ENCODE results near the gene AGAP2. TPM values are rescaled to one million over a fixed set of nuclear protein-coding genes. Genes with fewer than 3 reads are reported as not detected.
A peak's percentile ranks its signal among the peaks of the same experiment; 100 is the strongest.

AGAP2 gene
- total RNA-seq, 4 donors from 2014 or later: 1.1 to 5.7 (median 2.5) TPM

GRCh38 chr12:57743769-57744168 lies 5.2 kb upstream of the AGAP2 start:
- H3K27me3 ChIP-seq: peaks cover 0 to 25% of the 10 kb centered on the region in 2 donors
- H3K4me3 ChIP-seq: peak overlapping the region in 1 of 4 donors; percentile 59
- no peak overlapping the region for H3K27ac ChIP-seq
- DNase-seq (ENCODE audit: low spot score in 2 of 2): no peak
- H3K9me3 ChIP-seq: no peaks in the 10 kb centered on the region
- peaks cover 0 to 27% (median under 1%) of the 10 kb centered on the region in 3 donors for H3K36me3 ChIP-seq
- H3K4me1 ChIP-seq: peaks cover 0 to 32% (median 10%) of the 10 kb centered on the region in 4 donors
- 88 to 92% methylated on average over 2 of the region's 2 CpGs for WGBS, 2 donors
- TF ChIP-seq CTCF (IDR thresholded peaks at IDR 0.05) (no peak), EP300 (IDR thresholded peaks at IDR 0.05) (no peak), POLR2A (IDR thresholded peaks at IDR 0.05) (no peak)

GRCh38 chr12:57741844-57742738 lies 3.5 kb upstream of the AGAP2 start:
- TF ChIP-seq CTCF (IDR thresholded peaks at IDR 0.05) (peak in 1 of 5 experiments; percentile 19), POLR2A (IDR thresholded peaks at IDR 0.05) (no peak), EP300 (IDR thresholded peaks at IDR 0.05) (no peak)
- H3K27me3 ChIP-seq: peaks cover 0 to 42% of the 10 kb centered on the region in 2 donors
- DNase-seq (ENCODE audit: low spot score in 2 of 2): no peak
- no peaks in the 10 kb centered on the region for H3K9me3 ChIP-seq
- peaks cover 0 to 49% (median 25%) of the 10 kb centered on the region in 4 donors for H3K4me1 ChIP-seq
- peak overlapping the region in 2 of 4 donors; percentile 33 to 37 for H3K4me3 ChIP-seq
- H3K27ac ChIP-seq: no peak overlapping the region
- H3K36me3 ChIP-seq: peaks cover 0 to 11% (median 0%) of the 10 kb centered on the region in 3 donors
- WGBS, 2 donors: 55 to 56% methylated on average over 14 of the region's 14 CpGs

GRCh38 chr12:57741413-57741789 lies 2.9 kb upstream of the AGAP2 start:
- WGBS, 2 donors: 47 to 50% methylated on average over 1 of the region's 1 CpG
- H3K4me1 ChIP-seq: peaks cover 0 to 52% (median 30%) of the 10 kb centered on the region in 4 donors
- no peaks in the 10 kb centered on the region for H3K9me3 ChIP-seq
- H3K4me3 ChIP-seq: peak overlapping the region in 2 of 4 donors; percentile 33 to 37
- no peak for DNase-seq (ENCODE audit: low spot score in 2 of 2)
- H3K27me3 ChIP-seq: peaks cover 2 to 49% of the 10 kb centered on the region in 2 donors
- no peak for TF ChIP-seq EP300 (IDR thresholded peaks at IDR 0.05)
- no peak for TF ChIP-seq CTCF (IDR thresholded peaks at IDR 0.05)
- no peak for TF ChIP-seq POLR2A (IDR thresholded peaks at IDR 0.05)
- H3K27ac ChIP-seq: no peak overlapping the region
- peaks cover 0 to 4% (median 0%) of the 10 kb centered on the region in 3 donors for H3K36me3 ChIP-seq

GRCh38 chr12:57740656-57741412 lies 2.3 kb upstream of the AGAP2 start:
- Histone ChIP-seq H3K36me3 (no peaks in the 10 kb centered on the region), H3K4me3 (no peak overlapping the region), H3K27me3 (peaks cover 4 to 55% of the 10 kb centered on the region in 2 donors), H3K27ac (no peak overlapping the region), H3K9me3 (no peaks in the 10 kb centered on the region), H3K4me1 (peaks cover 0 to 52% (median 34%) of the 10 kb centered on the region in 4 donors)
- no peak for TF ChIP-seq CTCF (IDR thresholded peaks at IDR 0.05)
- TF ChIP-seq POLR2A (IDR thresholded peaks at IDR 0.05): no peak
- no peak for TF ChIP-seq EP300 (IDR thresholded peaks at IDR 0.05)
- DNase-seq (ENCODE audit: low spot score in 2 of 2): no peak
- WGBS, 2 donors: 56 to 73% methylated on average over 5 of the region's 5 CpGs

All from tibial nerve (tissue), 4 donors.